ENCODE data around the gene SPON1.

DNA sequence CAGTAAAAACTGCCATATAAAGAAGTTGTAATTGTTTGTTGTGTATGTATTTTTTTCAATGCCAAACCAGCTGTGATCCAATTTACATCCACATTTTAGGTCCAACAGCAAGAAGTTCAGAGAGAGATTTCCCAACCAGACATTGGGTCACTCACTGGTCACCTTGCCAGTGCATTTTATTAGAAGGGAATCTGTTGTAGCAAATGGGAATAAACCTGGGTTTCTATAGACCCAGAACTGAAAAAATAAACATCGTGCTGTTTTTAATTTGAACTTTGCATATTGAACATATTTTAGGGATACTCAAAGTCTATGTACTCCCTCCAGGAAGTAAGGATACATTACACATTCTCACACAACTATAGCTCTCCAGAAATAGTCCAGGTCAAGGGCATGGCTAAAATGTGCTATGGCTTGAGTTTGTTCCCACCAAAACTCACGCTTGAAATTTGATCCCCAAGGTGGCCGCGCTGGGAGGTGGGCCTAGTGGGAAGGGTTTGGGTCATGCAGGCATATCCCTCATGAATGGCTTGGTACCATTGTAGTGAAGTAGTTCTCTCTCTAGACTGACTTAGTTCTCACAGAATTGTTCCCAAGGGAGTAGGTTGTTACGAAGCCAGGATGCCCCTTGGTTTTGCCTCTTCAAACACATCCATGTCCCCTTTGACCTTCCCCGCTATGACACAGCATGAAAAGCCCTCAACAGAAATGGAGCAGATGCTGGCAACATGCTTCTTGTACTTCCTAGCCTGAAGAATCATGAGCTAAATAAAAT is 305.5 kb downstream of the SPON1 start:
- TF ChIP-seq POLR2A (IDR thresholded peaks at IDR 0.05): no peak
- TF ChIP-seq, protein P1, sequence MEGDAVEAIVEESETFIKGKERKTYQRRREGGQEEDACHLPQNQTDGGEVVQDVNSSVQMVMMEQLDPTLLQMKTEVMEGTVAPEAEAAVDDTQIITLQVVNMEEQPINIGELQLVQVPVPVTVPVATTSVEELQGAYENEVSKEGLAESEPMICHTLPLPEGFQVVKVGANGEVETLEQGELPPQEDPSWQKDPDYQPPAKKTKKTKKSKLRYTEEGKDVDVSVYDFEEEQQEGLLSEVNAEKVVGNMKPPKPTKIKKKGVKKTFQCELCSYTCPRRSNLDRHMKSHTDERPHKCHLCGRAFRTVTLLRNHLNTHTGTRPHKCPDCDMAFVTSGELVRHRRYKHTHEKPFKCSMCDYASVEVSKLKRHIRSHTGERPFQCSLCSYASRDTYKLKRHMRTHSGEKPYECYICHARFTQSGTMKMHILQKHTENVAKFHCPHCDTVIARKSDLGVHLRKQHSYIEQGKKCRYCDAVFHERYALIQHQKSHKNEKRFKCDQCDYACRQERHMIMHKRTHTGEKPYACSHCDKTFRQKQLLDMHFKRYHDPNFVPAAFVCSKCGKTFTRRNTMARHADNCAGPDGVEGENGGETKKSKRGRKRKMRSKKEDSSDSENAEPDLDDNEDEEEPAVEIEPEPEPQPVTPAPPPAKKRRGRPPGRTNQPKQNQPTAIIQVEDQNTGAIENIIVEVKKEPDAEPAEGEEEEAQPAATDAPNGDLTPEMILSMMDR (IDR thresholded peaks at IDR 0.05): no peak
